Measurements from ENCODE around the gene SH3PXD2A. TPM values are rescaled to one million over a fixed set of nuclear protein-coding genes. Genes with fewer than 3 reads are reported as not detected.
"Not testable (repeated sequence)": the region's sequence is repeated elsewhere in the genome, so short reads cannot be mapped to it uniquely, and the experiment has no call there.

The SH3PXD2A gene
- polyA plus RNA-seq, 1 donor, result 32.0 TPM

DNA sequence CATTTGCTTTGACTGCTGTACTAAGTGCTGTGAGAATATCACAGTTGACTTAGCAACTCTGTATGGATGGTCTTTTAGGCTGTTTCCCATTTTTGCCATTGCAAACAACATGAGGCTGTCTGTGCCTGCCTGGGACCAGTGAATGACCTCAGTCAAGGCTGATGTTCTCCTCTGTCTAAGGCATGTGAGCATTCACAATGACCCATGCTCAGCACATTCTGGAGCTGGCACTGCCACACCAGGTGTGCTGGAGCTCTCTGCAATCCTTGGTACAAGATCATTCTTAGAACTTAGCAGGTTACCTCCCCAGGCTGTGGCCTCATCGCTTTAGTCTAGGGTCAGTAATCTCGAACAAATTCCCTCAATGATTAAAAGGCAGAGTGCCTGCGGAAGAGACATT lies 61.9 kb downstream of the SH3PXD2A start:
- DNase-seq, result no peak

DNA sequence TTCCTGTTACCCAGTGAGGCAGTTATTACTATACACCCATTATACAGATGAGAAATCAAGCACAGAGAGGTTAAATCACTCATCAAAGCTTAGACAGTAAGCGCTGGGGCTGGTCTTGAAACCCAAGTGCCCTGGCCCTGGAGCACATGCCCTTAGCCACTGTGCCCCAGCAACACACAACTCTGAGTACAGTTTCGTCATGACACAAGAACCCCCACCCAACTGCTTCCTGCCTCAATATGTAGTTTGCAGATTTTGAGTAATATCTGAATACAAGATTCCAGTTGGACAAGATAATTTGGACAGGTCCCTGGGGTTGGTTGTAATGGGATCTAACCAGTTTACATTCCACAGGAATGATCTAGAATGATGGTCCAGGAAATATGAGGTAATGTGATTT lies 62.8 kb downstream of the SH3PXD2A start:
- no peak for DNase-seq

DNA sequence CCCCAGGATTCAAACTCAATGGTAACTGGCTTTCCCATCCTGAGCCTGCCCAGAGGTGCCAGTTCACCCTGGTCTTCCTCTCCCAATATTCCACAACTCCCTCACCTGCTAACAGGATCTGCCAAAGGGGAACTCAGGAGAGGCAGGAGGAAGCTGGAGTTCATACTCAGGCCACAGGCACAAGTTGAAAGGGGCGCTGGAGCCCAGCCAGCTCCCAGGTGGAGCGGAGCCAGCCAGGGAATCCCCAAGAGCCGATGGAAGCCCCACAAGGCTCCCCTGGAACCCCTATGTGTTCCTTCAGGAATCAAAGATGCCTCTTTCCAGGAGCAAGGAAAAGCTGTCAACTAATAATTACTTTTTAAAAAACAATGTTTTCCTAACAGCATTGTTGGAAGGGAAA lies 63.5 kb downstream of the SH3PXD2A start:
- DNase-seq, result no peak

DNA sequence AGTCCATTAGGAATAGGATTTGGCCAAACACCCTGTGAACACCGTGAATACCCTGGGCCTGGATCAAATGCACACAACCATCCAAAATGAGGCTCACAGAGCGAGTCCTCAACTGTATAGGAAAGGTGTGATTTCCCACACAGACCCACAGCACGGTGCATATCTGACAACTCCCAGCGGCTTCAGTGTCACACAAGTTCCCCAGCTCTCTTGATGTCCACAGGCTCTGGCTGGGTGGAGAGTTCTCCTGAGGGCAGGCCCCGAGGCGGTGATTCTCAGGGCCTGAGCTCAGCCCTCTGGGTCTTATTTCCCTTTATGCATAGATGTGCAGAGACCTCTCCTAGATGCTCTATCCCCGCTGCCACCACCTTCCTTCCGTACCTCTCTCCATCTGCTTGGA lies 64.1 kb downstream of the SH3PXD2A start:
- DNase-seq, result no peak

DNA sequence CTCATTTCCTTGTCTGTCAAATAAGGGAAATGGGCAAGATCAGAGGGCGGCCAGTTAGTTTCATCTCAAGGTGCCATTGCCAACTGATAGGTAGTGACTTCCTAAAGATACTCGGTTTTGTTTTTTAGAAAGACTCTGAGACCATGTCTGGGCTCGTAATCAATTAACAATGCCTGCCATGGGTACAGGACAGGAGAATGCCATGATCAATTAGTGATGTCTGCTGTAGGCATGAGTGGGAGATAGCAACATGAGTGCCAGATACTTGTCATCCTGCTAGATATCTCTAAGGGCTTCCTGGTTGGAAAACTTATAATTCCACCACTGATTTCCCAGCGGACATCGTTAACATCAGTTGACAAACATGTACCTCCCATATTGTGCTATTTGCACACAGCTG lies 64.8 kb downstream of the SH3PXD2A start:
- no peak for DNase-seq

DNA sequence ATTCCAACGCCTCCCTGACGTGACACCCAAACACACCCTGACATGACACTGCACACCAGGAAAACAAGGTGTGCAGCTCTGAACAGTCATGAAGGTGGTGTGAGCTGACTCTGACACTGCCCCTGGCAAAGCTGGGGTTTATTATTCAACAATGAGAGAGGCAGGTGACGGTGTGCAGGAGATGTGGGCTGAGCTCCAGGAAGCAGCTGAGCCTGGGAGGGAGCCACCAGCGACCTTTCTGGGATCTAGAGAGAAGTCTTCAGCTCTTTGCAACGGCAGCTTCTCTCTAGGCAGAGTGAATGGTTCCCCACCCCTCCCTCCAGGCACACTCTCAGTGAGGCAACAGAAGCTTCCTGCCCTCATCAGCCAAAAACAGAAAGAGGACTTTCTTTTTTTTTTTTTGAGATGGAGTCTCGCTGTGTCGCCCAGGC lies 65.6 kb downstream of the SH3PXD2A start:
- DNase-seq, result no peak

DNA sequence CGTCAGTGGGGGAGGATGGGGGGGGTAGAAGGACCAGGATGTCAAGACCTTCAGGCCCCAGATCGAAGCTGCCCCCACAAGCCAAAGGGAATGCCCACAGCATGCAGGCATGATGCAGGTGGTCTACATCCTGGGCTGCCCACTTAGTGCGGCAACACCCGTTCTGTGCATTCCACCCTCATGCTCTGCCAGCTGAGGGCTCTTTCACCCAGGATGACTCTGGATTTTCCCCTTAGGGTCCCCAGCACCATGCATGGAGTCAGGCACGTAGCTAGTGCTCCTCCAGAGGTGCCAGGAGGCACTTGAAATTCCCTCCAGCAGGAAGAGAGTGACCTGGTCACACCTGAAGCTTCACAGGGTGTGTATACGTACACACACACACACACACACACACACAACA lies 66.2 kb downstream of the SH3PXD2A start:
- no peak for DNase-seq

DNA sequence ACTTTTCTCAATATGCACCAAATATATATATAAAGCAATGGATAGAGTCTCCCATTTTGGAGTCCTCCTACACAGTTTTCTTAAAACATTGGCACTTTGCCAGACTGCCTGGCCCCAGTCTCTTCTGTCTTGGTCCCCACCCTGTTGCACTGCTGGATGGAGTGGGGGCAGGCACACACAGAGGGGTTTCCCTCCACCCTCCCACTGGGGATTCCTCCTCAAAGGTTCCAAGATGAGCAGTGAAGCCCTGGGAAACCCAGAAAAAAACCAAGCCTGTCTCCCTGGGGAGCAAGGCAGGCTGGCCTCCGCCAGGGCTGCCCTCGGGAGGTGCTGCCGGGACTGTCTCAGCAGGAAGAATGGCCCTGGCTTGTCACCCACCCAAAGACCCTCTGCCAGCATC lies 68.0 kb downstream of the SH3PXD2A start:
- no peak for DNase-seq

DNA sequence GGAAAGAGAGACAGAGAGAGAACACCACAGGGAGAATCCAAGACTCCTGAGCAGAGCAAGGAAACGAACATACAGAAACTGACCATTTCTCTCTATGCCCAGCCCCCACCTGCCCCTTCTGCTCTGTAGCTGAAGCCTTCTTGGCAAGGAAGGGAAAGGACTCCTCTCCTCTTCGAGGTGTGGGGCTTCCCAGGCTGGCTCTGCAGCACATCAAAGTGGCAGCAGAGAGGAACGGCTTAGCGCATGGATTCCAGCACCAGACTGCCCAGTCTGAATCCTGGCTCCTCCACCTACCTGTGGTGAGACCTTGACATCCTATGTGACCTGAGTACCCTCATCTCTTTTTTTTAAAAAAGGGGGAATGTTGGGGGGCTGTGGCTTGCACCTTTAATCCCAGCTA lies 69.4 kb downstream of the SH3PXD2A start:
- no peak for DNase-seq

DNA sequence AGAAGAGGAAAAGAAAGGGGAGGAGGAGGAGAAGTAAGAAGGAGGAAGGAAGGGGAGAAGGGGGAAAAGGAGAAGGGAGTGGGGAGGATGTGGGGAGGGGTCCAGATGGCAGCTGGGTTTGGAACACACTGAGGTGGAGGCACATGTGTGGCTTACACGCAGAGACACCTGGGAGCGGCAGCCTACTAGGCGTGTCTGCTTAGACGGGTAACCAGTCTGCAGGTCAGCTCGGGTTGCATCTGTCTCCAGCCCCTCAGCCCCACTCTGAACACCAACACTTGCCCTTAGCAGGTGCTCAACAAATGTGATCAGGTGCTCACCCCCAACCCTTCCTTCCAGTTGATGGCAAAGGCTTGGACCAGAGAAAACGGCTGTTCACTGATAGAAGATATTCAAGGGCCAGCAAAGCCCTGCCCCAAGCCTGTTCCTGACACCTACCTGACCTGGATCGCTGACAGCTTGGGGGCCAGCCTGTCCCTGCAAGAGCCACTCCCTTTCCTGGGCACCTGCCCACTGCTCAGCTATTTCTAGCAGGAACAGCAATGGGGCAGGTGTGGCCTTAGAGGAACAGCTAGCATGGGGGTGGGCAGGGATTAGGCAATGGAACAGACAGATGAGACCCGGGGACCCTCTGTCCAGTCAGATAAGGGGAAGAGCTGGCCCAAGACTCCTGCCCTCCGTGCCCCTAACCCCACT lies 70.5 kb downstream of the SH3PXD2A start:
- DNase-seq, result no peak

DNA sequence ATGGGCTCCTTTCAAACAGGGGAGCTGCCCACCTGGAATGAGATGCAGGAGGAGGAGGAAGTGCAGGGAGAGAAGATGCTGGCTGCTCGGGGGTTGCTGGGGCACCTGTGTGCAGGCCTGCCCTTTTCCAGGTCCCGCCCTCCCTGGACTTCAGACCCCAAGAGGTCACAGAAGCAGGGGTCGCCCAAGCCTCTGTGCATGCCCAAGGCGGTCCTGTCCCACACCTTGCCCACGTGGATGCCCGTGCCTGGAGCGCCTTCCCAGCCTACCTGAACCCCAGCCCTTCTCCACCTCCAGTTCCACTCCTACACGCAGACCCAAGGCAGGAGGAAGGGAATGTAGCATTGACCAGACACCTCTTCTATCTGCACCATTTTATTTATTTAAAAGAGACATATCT lies 71.3 kb downstream of the SH3PXD2A start:
- no peak for DNase-seq

DNA sequence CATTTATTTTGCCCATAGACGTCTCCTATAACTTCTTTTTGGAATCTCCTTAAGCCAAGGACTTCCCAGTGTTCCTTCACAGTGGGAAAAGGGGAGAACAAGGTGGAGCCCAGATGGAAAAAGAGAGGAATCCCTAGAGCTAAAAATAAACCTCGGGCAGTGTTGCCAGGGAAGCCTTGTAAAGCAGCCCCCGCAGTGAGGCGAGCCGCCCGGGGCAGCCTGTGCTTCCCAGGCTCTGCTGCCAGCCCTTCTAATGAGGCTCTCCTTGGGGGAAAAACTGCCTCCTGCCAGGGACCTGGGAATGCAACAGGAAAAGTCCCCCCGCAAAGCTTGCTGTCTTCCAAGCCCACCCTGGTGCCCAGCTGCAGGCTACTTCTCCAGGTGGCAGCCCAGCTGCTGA lies 71.7 kb downstream of the SH3PXD2A start:
- no peak for DNase-seq

DNA sequence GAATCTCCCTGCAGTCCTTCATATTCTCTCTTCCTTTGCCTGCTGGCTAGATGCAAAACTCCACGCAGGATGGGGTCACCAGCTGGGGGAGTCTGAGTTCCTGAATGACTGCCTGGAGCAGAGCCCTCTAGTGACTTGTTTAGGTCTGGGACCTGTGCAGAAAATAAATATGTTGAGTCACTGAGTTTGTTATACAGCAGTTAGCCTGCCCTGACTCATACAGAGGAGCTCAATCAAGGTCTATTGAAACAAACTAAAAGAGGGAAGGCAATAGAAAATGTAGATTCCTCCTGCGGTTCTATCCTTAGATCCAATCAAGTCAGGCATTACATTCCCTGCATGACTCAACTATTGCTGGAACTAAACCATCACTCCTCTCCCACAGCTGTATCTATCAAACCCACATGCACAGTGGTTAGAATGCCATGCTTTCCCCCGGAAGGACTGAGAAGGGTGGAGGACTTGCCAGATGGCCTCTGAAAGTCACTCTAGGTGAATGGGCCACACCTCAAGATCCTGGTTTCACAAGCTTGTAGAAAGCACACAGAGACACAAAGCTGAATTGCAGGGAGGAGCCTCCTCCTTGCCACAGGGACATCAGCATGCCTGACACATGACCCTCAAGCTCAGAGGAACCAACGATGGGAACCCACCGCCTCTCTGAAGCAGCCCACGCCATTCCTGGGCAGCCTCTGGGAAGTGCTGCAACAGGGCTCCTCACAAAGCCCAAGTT lies 73.9 kb downstream of the SH3PXD2A start:
- DNase-seq, result no peak

DNA sequence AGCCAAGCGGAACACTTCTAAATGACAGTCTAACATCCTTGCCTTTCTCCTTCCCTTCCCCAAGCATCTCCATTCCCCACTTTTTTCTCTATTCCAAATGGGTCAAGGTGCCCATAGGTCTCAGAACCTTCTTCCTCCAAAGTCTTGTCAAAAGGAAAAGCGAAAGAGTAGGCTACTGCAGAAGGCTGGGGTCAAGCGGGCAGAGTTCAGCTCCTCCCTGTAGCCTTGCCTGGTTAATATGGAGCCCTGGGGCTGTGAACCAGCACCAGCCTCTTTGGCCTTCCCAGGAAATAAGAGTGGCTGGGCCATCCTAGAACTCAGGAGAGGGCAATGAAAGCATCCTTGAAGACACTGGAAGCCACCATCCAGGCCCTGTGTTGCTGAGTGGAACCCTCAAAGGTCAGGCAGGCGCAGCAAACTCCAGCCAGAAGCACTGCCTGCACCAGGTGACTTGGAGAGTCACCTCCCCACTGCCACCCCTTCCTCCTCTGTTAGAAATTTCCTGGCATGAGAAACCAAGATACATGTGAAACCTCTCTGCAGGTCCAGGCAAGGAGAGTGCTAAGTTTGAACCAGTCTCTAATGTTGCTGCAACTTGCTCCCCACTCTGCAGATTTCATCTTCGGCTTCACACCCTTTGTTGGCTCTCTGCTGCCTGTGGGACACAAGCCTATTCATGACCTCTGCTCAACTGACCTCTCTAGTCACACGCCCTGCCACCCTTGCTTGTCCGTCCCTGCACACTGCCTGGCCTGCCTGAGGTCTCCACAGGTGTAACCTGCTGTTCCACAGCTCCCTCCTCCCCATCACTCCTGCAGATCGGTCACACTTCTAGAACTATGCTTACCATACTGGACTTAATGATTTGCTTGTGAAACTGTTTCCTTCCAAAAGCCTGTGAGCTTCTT lies 74.9 kb downstream of the SH3PXD2A start:
- no peak for DNase-seq

DNA sequence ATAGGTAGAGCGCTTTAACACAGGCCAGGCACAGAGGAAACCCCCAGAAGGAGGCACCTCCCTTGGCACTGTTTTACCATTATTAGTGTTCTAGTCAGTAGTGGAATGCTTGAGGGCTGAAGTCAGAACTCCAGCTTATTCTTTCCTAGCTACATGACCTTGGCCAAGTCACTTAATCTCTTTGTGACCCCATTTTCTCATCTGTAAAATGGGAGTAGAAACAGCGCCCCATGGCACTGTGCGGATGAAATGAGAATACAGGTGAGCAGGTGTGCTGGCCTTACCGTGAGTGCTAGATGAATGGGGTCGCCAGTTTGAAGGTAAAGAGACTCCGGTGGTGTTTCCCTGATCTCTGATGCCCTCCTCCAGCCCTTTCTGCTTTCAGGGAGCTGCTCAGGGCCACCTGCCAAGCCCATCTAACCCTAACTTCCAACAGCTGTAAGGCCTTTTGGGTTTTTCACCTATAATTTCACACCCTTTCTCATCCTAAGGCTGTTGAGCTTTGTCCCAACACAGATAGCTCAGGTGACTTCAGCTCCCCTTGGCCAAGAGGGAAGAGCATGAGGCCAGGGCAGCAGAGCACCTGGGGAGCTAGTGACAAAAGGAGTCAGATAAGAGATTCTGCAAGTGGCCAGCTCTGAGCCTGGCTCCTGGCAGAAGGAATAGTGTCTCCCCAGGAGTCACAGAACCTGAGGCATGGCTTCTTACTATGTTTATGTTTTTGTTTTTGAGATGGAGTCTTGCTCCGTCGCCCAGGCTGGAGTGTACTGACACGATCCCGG lies 76.8 kb downstream of the SH3PXD2A start:
- DNase-seq, result no peak

DNA sequence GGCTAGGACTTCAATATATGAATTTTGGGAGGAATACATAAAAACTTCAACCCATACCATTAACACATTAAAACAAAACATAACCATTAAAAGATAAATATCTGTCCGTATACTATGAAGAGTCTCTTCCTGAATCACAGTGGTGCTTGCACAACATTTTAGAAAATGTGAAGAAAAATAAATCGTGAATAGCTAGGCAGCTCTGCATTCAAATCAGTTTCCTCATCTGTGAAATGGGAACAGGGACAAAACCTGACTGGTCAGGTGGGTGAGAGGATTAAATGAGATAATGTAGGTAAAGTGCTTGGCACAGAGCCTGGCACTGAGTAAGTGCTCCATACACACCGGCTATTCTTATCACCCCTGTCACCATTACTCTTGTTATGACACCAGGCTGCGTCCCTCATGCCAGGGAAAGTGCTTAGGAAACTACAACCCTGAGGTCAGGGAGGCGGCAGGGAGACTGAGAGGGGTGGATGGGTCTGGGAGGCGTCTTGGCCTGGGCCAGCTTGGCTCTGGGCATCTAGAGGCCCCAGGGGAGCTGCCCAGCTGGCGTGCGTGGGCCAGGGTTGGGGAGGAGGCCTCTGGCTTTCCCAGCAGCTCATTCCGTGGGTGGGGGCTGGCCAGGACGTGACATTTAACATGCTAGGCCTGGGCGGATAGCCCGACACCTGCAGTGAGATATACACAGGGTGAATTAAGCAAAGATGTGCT lies 78.3 kb downstream of the SH3PXD2A start:
- DNase-seq, result no peak

DNA sequence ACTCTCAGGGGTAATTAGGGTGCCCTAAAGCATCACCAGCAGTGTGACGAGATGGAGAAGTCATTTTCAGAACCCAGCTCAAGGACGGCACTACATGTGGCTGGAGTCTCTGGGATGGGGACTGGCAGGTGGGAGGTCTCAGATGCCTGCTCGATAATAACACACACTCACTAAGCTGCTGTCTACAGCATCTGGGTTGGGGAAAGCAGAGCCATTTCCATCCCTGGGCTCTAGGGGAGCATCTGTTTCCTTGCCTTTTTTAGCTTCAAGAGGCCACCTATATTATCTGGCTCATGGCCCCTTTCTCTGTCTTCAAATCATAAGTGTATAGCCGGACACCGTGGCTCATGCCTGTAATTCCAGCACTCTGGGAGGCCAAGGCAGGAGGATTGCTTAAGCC lies 79.6 kb downstream of the SH3PXD2A start:
- no peak for DNase-seq

DNA sequence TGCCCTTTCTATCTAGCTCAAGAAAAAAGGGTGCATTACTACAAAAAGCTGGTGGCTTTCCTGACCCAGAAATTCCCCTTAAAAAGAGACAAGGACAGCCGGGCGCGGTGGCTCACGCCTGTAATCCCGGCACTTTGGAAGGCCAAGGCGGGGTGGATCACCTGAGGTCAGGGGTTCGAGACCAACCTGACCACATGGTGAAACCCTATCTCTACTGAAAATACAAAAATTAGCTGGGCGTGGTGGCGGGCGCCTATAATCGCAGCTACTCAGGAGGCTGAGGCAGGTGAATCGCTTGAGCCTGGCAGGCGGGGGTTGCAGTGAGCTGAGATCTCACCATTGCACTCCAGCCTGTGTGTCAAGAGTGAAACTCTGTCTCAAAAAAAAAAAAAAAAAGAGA lies 82.5 kb downstream of the SH3PXD2A start:
- not testable (repeated sequence) for DNase-seq

DNA sequence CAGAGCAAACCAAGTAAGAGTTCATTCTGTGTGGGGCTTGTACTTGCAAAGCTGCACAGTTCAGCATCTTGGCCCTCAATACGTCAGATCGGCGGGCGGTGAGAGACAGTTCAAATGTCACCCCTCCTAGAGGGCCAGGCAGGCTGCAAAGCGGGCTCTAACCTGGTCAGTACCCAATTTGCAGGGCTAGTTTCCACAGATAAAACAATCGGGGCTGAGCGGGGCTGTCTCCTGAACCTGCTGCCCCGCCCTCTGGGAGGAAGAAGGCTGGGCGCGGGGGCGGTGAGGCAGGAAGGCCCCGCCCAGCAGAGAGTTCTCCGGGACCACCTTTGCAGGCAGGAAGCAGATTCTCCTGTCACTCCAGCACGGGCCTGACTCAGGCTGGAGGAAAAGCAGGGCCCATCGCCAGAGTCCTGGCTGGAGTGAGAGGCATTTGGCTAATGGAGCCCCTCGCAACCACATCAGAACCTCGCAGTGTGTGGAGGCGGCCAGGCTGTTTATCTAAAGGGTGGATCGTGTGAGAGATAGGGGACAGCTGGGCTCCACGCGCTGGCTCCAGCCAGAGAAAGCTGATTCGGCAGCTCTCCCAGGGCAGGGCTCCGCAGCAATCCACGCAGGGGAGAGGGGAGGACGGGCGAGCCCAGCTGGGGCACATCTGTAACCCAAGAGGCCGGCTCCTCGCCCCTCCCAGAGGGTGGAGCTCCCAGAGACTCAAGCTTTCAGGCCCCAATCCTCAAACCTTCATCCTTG lies 83.1 kb downstream of the SH3PXD2A start:
- DNase-seq, result peak; percentile 81

DNA sequence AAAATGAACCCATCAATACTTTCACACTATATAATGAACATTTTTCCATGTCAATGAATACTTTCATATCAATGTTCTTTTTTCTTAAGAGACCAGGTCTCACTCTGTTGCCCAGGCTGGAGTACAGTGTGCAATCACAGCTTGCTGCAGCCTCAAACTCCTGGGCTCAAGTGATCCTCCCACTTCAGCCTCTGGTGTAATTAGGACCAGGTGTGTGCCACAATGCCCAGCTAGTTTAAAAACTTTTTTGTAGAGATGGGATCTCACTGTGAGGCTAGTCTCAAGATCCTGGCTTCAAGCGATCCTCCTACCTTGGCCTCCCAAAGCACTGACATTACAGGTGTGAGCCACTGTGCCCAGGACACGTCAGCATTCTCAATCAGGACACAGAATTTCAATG lies 85.2 kb downstream of the SH3PXD2A start:
- no peak for DNase-seq

DNA sequence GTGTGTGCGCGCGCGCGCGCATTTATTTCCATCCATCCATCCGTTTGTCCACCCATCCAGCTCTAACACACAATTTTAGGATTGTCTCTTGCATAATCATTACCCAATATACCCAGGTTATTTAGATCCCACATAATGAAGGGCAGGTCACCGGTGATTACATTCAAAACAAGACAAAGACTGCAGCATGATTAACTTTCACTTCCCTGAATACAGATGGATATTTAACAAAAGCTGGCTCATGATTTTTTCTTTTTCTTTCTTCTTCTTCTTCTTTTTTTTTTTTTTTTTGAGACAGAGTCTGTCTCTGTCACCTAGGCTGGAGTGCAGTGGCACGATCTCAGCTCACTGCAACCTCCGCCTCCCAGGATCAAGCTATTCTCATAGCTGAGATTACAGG lies 86.2 kb downstream of the SH3PXD2A start:
- DNase-seq, result no peak
